Liver (tissue), 3 donors: ENCODE measurements around the gene NPAS2.

Experiments used
- ATF3 ChIP-seq: IDR thresholded peaks from 2 replicates; pipeline ENCODE4 v1.6.1; 2016; ENCODE audit warnings: antibody characterized with exemption
- EGR1 ChIP-seq, 2 donors: IDR thresholded peaks; 2 replicates each; pipeline ENCODE4 v1.6.1; 2016 to 2018; ENCODE audit warnings: antibody characterized with exemption in 2 of 2, low read depth in 2 of 2
- FOXA1 ChIP-seq: IDR thresholded peaks from 2 replicates; pipeline ENCODE4 v1.6.1; 2016; ENCODE audit warnings: antibody characterized with exemption
- JUND ChIP-seq, 2 donors: IDR thresholded peaks; 2 replicates each; pipeline ENCODE4 v1.6.1; 2016; ENCODE audit warnings: antibody characterized with exemption in 2 of 2
- RAD21 ChIP-seq, 2 donors: IDR thresholded peaks; 2 replicates each; pipeline ENCODE4 v1.6.1; 2016; ENCODE audit warnings: antibody characterized with exemption in 2 of 2, mild to moderate bottlenecking in 2 of 2
- SP1 ChIP-seq: IDR thresholded peaks from 2 replicates; pipeline ENCODE4 v1.6.1; 2018; ENCODE audit warnings: antibody characterized with exemption, mild to moderate bottlenecking
- TAF1 ChIP-seq: conservative IDR thresholded peaks from 2 replicates; pipeline ENCODE4 v1.6.1; 2016; ENCODE audit warnings: antibody characterized with exemption, mild to moderate bottlenecking
- TF ChIP-seq, protein P1 (sequence below): IDR thresholded peaks from 2 replicates; pipeline ENCODE4 v1.6.1; 2016; ENCODE audit warnings: antibody characterized with exemption, mild to moderate bottlenecking
- TF ChIP-seq, protein P2 (sequence below): IDR thresholded peaks from 2 replicates; pipeline ENCODE4 v1.6.1; 2016; ENCODE audit warnings: antibody characterized with exemption
- TF ChIP-seq, protein P3 (sequence below): fragments of 150-350 bp; IDR thresholded peaks from 2 replicates; pipeline ENCODE4 v1.5.1; 2017; ENCODE audit warnings: improper control_type of control experiment, low read depth, low read length; ENCODE audit not compliant: missing input control
- TF ChIP-seq, protein P4 (sequence below): IDR thresholded peaks from 2 replicates; pipeline ENCODE4 v1.6.1; 2016; ENCODE audit warnings: antibody characterized with exemption
- donor health status: healthy.
- donor health status: healthy.

- TF ChIP-seq, protein P1, sequence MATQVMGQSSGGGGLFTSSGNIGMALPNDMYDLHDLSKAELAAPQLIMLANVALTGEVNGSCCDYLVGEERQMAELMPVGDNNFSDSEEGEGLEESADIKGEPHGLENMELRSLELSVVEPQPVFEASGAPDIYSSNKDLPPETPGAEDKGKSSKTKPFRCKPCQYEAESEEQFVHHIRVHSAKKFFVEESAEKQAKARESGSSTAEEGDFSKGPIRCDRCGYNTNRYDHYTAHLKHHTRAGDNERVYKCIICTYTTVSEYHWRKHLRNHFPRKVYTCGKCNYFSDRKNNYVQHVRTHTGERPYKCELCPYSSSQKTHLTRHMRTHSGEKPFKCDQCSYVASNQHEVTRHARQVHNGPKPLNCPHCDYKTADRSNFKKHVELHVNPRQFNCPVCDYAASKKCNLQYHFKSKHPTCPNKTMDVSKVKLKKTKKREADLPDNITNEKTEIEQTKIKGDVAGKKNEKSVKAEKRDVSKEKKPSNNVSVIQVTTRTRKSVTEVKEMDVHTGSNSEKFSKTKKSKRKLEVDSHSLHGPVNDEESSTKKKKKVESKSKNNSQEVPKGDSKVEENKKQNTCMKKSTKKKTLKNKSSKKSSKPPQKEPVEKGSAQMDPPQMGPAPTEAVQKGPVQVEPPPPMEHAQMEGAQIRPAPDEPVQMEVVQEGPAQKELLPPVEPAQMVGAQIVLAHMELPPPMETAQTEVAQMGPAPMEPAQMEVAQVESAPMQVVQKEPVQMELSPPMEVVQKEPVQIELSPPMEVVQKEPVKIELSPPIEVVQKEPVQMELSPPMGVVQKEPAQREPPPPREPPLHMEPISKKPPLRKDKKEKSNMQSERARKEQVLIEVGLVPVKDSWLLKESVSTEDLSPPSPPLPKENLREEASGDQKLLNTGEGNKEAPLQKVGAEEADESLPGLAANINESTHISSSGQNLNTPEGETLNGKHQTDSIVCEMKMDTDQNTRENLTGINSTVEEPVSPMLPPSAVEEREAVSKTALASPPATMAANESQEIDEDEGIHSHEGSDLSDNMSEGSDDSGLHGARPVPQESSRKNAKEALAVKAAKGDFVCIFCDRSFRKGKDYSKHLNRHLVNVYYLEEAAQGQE, result no peak
- TF ChIP-seq, protein P2, sequence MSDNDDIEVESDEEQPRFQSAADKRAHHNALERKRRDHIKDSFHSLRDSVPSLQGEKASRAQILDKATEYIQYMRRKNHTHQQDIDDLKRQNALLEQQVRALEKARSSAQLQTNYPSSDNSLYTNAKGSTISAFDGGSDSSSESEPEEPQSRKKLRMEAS, result no peak
- TF ChIP-seq RAD21 (IDR thresholded peaks at IDR 0.05) (no peak), JUND (IDR thresholded peaks at IDR 0.05) (no peak), SP1 (no peak), EGR1 (IDR thresholded peaks at IDR 0.05; ENCODE audit: low read depth in 2 of 2) (no peak), ATF3 (no peak), TAF1 (no peak), FOXA1 (no peak)
- TF ChIP-seq, protein P3, sequence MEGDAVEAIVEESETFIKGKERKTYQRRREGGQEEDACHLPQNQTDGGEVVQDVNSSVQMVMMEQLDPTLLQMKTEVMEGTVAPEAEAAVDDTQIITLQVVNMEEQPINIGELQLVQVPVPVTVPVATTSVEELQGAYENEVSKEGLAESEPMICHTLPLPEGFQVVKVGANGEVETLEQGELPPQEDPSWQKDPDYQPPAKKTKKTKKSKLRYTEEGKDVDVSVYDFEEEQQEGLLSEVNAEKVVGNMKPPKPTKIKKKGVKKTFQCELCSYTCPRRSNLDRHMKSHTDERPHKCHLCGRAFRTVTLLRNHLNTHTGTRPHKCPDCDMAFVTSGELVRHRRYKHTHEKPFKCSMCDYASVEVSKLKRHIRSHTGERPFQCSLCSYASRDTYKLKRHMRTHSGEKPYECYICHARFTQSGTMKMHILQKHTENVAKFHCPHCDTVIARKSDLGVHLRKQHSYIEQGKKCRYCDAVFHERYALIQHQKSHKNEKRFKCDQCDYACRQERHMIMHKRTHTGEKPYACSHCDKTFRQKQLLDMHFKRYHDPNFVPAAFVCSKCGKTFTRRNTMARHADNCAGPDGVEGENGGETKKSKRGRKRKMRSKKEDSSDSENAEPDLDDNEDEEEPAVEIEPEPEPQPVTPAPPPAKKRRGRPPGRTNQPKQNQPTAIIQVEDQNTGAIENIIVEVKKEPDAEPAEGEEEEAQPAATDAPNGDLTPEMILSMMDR, result no peak
- TF ChIP-seq, protein P4, sequence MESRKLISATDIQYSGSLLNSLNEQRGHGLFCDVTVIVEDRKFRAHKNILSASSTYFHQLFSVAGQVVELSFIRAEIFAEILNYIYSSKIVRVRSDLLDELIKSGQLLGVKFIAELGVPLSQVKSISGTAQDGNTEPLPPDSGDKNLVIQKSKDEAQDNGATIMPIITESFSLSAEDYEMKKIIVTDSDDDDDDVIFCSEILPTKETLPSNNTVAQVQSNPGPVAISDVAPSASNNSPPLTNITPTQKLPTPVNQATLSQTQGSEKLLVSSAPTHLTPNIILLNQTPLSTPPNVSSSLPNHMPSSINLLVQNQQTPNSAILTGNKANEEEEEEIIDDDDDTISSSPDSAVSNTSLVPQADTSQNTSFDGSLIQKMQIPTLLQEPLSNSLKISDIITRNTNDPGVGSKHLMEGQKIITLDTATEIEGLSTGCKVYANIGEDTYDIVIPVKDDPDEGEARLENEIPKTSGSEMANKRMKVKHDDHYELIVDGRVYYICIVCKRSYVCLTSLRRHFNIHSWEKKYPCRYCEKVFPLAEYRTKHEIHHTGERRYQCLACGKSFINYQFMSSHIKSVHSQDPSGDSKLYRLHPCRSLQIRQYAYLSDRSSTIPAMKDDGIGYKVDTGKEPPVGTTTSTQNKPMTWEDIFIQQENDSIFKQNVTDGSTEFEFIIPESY, result no peak
These were observed 26.0 kb upstream of the NPAS2 start for GRCh38 chr2:100793982-100794381.
